Measurements from ENCODE around the gene CCDC91. TPM values are rescaled to one million over a fixed set of nuclear protein-coding genes. Genes with fewer than 3 reads are reported as not detected.

Gene CCDC91
- polyA plus RNA-seq, 1 donor (not counting 4 experiments of a cell fraction or from before 2014, with no cell fraction given) = 26.5 TPM

DNA sequence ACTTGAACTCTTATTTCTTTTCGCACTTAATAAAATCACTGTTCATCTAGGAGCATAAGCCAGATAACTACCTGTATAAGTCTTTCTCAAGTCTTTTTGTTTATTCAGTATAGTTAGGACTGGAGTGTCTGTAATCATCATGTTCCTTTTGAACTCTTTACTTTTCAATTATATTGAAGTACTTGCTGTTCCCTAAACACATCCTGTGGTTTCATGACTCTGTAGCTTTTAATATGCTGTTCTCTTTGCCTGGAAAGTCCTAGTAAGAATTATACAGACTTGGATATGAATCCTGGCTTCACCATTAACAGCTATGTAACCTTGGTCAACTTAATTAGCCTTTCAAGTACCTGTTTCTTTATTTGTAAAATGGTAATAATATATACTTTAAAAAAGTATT lies 88.2 kb downstream of the CCDC91 start:
- FAIRE-seq (no peak), DNase-seq (ENCODE audit: low read depth, low spot score) (no peak)
- H3K4me1 ChIP-seq (ENCODE audit: control insufficient read depth, extremely low read depth, insufficient read depth, low read length) = no peaks in the 10 kb centered on the region
- no peak overlapping the region for H2AFZ ChIP-seq (ENCODE audit: control insufficient read depth, low read length)
- dilution Hi-C loops (cut with MboI; ENCODE audit: extremely low pct_ligation_motif_present, low sequenced_read_pairs) = no loop called here
- no peak for TF ChIP-seq EZH2 (IDR thresholded peaks at IDR 0.05; ENCODE audit: low read length)
- TF ChIP-seq, protein P1, sequence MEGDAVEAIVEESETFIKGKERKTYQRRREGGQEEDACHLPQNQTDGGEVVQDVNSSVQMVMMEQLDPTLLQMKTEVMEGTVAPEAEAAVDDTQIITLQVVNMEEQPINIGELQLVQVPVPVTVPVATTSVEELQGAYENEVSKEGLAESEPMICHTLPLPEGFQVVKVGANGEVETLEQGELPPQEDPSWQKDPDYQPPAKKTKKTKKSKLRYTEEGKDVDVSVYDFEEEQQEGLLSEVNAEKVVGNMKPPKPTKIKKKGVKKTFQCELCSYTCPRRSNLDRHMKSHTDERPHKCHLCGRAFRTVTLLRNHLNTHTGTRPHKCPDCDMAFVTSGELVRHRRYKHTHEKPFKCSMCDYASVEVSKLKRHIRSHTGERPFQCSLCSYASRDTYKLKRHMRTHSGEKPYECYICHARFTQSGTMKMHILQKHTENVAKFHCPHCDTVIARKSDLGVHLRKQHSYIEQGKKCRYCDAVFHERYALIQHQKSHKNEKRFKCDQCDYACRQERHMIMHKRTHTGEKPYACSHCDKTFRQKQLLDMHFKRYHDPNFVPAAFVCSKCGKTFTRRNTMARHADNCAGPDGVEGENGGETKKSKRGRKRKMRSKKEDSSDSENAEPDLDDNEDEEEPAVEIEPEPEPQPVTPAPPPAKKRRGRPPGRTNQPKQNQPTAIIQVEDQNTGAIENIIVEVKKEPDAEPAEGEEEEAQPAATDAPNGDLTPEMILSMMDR (optimal IDR thresholded peaks at IDR 0.05 in 1 of 3, IDR thresholded peaks at IDR 0.05 in 1 of 3, conservative IDR thresholded peaks at IDR 0.05 in 1 of 3; ENCODE audit: extremely low read depth in 1 of 3, insufficient read depth in 2 of 3, low read length in 3 of 3) = no peak
- H3K9ac ChIP-seq (ENCODE audit: control insufficient read depth, extremely low read depth, insufficient read depth, low read length) = no peak overlapping the region
- no peaks in the 10 kb centered on the region for H3K36me3 ChIP-seq (ENCODE audit: control insufficient read depth in 2 of 2, extremely low read depth in 1 of 2, insufficient read depth in 2 of 2, low read length in 2 of 2)
- H3K4me2 ChIP-seq (ENCODE audit: control insufficient read depth, extremely low read depth, insufficient read depth, low read depth, low read length) = no peak overlapping the region
- H3K27me3 ChIP-seq (ENCODE audit: control insufficient read depth, extremely low read depth, insufficient read depth, low read length) = no peaks in the 10 kb centered on the region
- H3K9me3 ChIP-seq (ENCODE audit: control insufficient read depth, low read depth, low read length) = no peaks in the 10 kb centered on the region
- no peak overlapping the region for H3K27ac ChIP-seq (ENCODE audit: control insufficient read depth, insufficient read depth, low read length)
- H3K79me2 ChIP-seq (ENCODE audit: control insufficient read depth, insufficient read depth, low read length) = no peaks in the 10 kb centered on the region
- H3K4me3 ChIP-seq (ENCODE audit: control insufficient read depth in 2 of 3, extremely low read depth in 1 of 3, insufficient read depth in 2 of 3, low read depth in 1 of 3, low read length in 3 of 3) = no peak overlapping the region
- no peaks in the 10 kb centered on the region for H3K9me1 ChIP-seq (ENCODE audit: control insufficient read depth, extremely low read depth, insufficient read depth, low read length)
- no peaks in the 10 kb centered on the region for H4K20me1 ChIP-seq (ENCODE audit: control insufficient read depth, extremely low read depth, insufficient read depth, low read length)

DNA sequence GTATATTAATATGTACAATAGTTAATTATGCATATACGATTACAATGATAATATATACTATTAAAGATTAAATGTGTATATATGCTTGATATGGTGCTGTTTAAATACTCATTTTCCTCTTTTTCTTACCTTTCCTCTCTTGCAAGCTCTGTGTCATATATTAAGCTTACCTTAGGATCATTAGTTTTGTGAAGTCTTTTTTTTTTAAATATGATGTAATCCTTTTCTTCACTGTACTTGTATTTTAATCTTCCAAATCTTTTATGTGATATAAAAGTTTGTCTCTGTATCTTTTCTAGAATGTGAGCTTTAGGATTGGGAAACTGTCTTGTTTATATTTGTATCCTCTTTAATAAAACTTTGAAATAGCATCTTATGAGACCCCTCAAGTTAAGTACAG lies 88.7 kb downstream of the CCDC91 start:
- Histone ChIP-seq H3K79me2 (ENCODE audit: control insufficient read depth, insufficient read depth, low read length) (no peaks in the 10 kb centered on the region), H3K27me3 (ENCODE audit: control insufficient read depth, extremely low read depth, insufficient read depth, low read length) (no peaks in the 10 kb centered on the region), H3K4me3 (ENCODE audit: control insufficient read depth in 2 of 3, extremely low read depth in 1 of 3, insufficient read depth in 2 of 3, low read depth in 1 of 3, low read length in 3 of 3) (no peak overlapping the region), H3K9ac (ENCODE audit: control insufficient read depth, extremely low read depth, insufficient read depth, low read length) (no peak overlapping the region), H3K4me2 (ENCODE audit: control insufficient read depth, extremely low read depth, insufficient read depth, low read depth, low read length) (no peak overlapping the region), H3K4me1 (ENCODE audit: control insufficient read depth, extremely low read depth, insufficient read depth, low read length) (no peaks in the 10 kb centered on the region), H3K9me3 (ENCODE audit: control insufficient read depth, low read depth, low read length) (no peaks in the 10 kb centered on the region), H2AFZ (ENCODE audit: control insufficient read depth, low read length) (no peak overlapping the region), H3K36me3 (ENCODE audit: control insufficient read depth in 2 of 2, extremely low read depth in 1 of 2, insufficient read depth in 2 of 2, low read length in 2 of 2) (no peaks in the 10 kb centered on the region), H4K20me1 (ENCODE audit: control insufficient read depth, extremely low read depth, insufficient read depth, low read length) (no peaks in the 10 kb centered on the region), H3K9me1 (ENCODE audit: control insufficient read depth, extremely low read depth, insufficient read depth, low read length) (no peaks in the 10 kb centered on the region), H3K27ac (ENCODE audit: control insufficient read depth, insufficient read depth, low read length) (no peak overlapping the region)
- TF ChIP-seq, protein P1 (optimal IDR thresholded peaks at IDR 0.05 in 1 of 3, IDR thresholded peaks at IDR 0.05 in 1 of 3, conservative IDR thresholded peaks at IDR 0.05 in 1 of 3; ENCODE audit: extremely low read depth in 1 of 3, insufficient read depth in 2 of 3, low read length in 3 of 3) = no peak
- no peak for TF ChIP-seq EZH2 (IDR thresholded peaks at IDR 0.05; ENCODE audit: low read length)
- DNase-seq (ENCODE audit: low read depth, low spot score) (no peak), FAIRE-seq (no peak)
- dilution Hi-C loops (cut with MboI; ENCODE audit: extremely low pct_ligation_motif_present, low sequenced_read_pairs) = no loop called here
